Caco-2 (cell line): Measurements from ENCODE around the gene AKAP6. TPM values are rescaled to one million over a fixed set of nuclear protein-coding genes. Genes with fewer than 3 reads are reported as not detected.

Experiments
- BruUV-seq: library from RNA; stranded (reverse); fragments of 400-500 nt; replicated peaks from 2 replicates; lab custom pipeline; 2021; lab: Mats Ljungman, UMichigan
- CTCF ChIA-PET: fragments of 300-600 bp; sonication (Branson Sonifier 250); formaldehyde crosslinking; loops from one replicate; lab custom pipeline; 2022; ENCODE audit warnings: antibody characterized with exemption; lab: Charles Lee
- POLR2A ChIA-PET: fragments of 300-600 bp; sonication (Branson Sonifier 250); formaldehyde crosslinking; loops from one replicate; lab custom pipeline; 2022; ENCODE audit warnings: antibody characterized with exemption; lab: Charles Lee
- DNase-seq, 2 experiments: peaks; one replicate each; pipeline versions ENCODE4 v3.0.0 to v3.0.0-alpha.2; 2020 to 2022
- H3K27me3 ChIP-seq: replicated peaks from 2 replicates; pipeline ENCODE4 v1.6.0; 2011; ENCODE audit warnings: low read length; ENCODE audit not compliant: control insufficient read depth, insufficient read depth
- H3K36me3 ChIP-seq: 2 replicates; pipeline ENCODE4 v1.5.1; 2011; ENCODE audit warnings: low read length; ENCODE audit not compliant: control insufficient read depth, insufficient read depth
- H3K4me1 ChIP-seq: fragments of 250-450 bp; sonication (Bioruptor Pico); 2 replicates; pipeline ENCODE4 v1.5.1; 2020; ENCODE audit warnings: mild to moderate bottlenecking
- H3K4me3 ChIP-seq: 2 replicates; pipeline ENCODE4 v1.5.1; 2011; ENCODE audit warnings: low read depth, mild to moderate bottlenecking, control low read depth, low read length
- H3K9me3 ChIP-seq: fragments of 250-450 bp; sonication (Bioruptor Pico); 2 replicates; pipeline ENCODE4 v1.5.1; 2020; ENCODE audit warnings: mild to moderate bottlenecking, moderate library complexity
- H3K27ac Mint-ChIP-seq: one replicate; pipeline ENCODE4 v1.8.0; 2022; ENCODE audit warnings: mixed read lengths; ENCODE audit not compliant: unreplicated experiment
- H3K27me3 Mint-ChIP-seq: one replicate; pipeline ENCODE4 v1.8.0; 2022; ENCODE audit warnings: mixed read lengths; ENCODE audit not compliant: insufficient read depth, unreplicated experiment
- H3K36me3 Mint-ChIP-seq: one replicate; pipeline ENCODE4 v1.8.0; 2022; ENCODE audit warnings: mild to moderate bottlenecking, mixed read lengths; ENCODE audit not compliant: insufficient read depth, unreplicated experiment
- H3K4me1 Mint-ChIP-seq: one replicate; pipeline ENCODE4 v1.8.0; 2022; ENCODE audit warnings: low read depth, mixed read lengths; ENCODE audit not compliant: unreplicated experiment
- H3K4me3 Mint-ChIP-seq: one replicate; pipeline ENCODE4 v1.8.0; 2022; ENCODE audit warnings: mild to moderate bottlenecking, moderate library complexity, mixed read lengths; ENCODE audit not compliant: unreplicated experiment
- H3K9me3 Mint-ChIP-seq: one replicate; pipeline ENCODE4 v1.8.0; 2022; ENCODE audit warnings: mixed read lengths; ENCODE audit not compliant: unreplicated experiment
- intact Hi-C: fragments of 100-400 bp; cut with micrococcal nuclease; formaldehyde crosslinking; loops from one replicate; pipeline ENCODE4 v1.10.0; 2022; ENCODE audit not compliant: unreplicated experiment
- total RNA-seq: library from RNA; stranded (reverse); gene quantifications from 2 replicates; pipeline ENCODE4 v1.2.3, GENCODE V29; 2022
- TF ChIP-seq, protein P1 (sequence below), 2 experiments: fragments of 200-600 bp in 1 of 2; IDR thresholded peaks; 1 replicate in 1 of 2; 2 replicates in 1 of 2; pipeline versions ENCODE4 v1.5.1 to v1.8.0; 2011 to 2022; ENCODE audit warnings: antibody characterized with exemption in 1 of 2, control low read depth in 1 of 2, inconsistent platforms in 1 of 2, low read depth in 1 of 2, low read length in 1 of 2, mild to moderate bottlenecking in 1 of 2, moderate library complexity in 1 of 2; ENCODE audit not compliant: insufficient read depth in 1 of 2, severe bottlenecking in 1 of 2, unreplicated experiment in 1 of 2

The AKAP6 gene
- total RNA-seq, 1 experiment from 2014 or later: 3.0 TPM

DNA sequence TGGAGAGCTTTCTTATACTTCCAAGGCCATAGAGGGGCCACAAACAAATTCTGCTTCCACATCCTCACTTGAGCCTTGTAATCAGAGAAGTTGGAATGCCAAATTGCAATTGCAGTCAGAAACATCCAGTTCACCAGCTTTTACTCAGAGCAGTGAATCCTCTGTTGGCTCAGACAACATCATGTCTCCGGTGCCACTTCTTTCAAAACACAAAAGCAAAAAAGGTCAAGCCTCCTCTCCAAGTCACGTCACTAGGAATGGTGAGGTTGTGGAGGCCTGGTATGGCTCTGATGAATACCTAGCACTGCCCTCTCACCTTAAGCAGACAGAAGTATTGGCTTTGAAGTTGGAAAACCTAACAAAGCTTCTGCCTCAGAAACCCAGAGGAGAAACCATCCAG lies 217.1 kb downstream of the AKAP6 start:
- DNase-seq: no peak
- Mint-ChIP-seq H3K27me3 (no peaks in the 10 kb centered on the region), H3K4me3 (no peak overlapping the region), H3K27ac (no peak overlapping the region), H3K36me3 (no peaks in the 10 kb centered on the region), H3K4me1 (peaks cover 13% of the 10 kb centered on the region), H3K9me3 (no peaks in the 10 kb centered on the region)
- ChIA-PET POLR2A (no interaction called here), CTCF (no interaction called here)
- H3K4me1 ChIP-seq: peaks cover 40% of the 10 kb centered on the region
- intact Hi-C loops: no loop called here
- TF ChIP-seq, protein P1, sequence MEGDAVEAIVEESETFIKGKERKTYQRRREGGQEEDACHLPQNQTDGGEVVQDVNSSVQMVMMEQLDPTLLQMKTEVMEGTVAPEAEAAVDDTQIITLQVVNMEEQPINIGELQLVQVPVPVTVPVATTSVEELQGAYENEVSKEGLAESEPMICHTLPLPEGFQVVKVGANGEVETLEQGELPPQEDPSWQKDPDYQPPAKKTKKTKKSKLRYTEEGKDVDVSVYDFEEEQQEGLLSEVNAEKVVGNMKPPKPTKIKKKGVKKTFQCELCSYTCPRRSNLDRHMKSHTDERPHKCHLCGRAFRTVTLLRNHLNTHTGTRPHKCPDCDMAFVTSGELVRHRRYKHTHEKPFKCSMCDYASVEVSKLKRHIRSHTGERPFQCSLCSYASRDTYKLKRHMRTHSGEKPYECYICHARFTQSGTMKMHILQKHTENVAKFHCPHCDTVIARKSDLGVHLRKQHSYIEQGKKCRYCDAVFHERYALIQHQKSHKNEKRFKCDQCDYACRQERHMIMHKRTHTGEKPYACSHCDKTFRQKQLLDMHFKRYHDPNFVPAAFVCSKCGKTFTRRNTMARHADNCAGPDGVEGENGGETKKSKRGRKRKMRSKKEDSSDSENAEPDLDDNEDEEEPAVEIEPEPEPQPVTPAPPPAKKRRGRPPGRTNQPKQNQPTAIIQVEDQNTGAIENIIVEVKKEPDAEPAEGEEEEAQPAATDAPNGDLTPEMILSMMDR (IDR thresholded peaks at IDR 0.05; ENCODE audit: insufficient read depth in 1 of 2, low read depth in 1 of 2, low read length in 1 of 2, severe bottlenecking in 1 of 2, unreplicated experiment in 1 of 2): no peak
- BruUV-seq: no TSS peak
- H3K9me3 ChIP-seq: no peaks in the 10 kb centered on the region
- H3K36me3 ChIP-seq: no peaks in the 10 kb centered on the region
- H3K27me3 ChIP-seq: no peaks in the 10 kb centered on the region
- H3K4me3 ChIP-seq: no peak overlapping the region

GRCh38 chr14:32552766-32553165 lies 223.7 kb downstream of the AKAP6 start:
- Histone ChIP-seq H3K9me3 (no peaks in the 10 kb centered on the region), H3K36me3 (no peaks in the 10 kb centered on the region), H3K4me1 (peaks cover 7% of the 10 kb centered on the region), H3K27me3 (no peaks in the 10 kb centered on the region), H3K4me3 (no peak overlapping the region)
- no peaks in the 10 kb centered on the region for H3K36me3 Mint-ChIP-seq
- peaks cover 5% of the 10 kb centered on the region for H3K9me3 Mint-ChIP-seq
- H3K4me3 Mint-ChIP-seq: no peak overlapping the region
- no TSS peak for BruUV-seq
- TF ChIP-seq, protein P1 (IDR thresholded peaks at IDR 0.05; ENCODE audit: insufficient read depth in 1 of 2, low read depth in 1 of 2, low read length in 1 of 2, severe bottlenecking in 1 of 2, unreplicated experiment in 1 of 2): no peak
- no peak for DNase-seq
- ChIA-PET CTCF (no interaction called here), POLR2A (no interaction called here)
- no peaks in the 10 kb centered on the region for H3K27me3 Mint-ChIP-seq
- H3K4me1 Mint-ChIP-seq: no peaks in the 10 kb centered on the region
- no peak overlapping the region for H3K27ac Mint-ChIP-seq
- intact Hi-C loops: no loop called here

DNA sequence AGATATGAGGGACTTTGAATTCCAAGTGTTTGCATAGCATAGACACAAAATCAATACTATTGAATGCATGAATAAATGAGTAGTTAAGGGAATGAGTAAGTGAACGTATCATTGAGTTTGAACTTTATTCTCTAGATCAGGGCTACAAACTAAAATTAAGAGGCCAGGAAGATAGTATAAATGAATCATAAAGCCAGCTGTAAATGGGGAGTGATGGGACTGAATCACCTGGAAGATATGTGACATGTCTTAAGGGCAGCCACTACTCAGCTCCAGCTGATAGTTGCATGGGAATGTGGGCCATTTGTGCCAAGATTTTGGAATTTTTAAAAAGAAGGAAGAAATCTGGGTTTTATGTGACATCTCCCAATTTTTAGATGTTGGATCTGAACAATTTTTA lies 229.9 kb downstream of the AKAP6 start:
- no peak for DNase-seq
- H3K36me3 Mint-ChIP-seq: no peaks in the 10 kb centered on the region
- BruUV-seq: no TSS peak
- ChIA-PET CTCF (no interaction called here), POLR2A (no interaction called here)
- no peaks in the 10 kb centered on the region for H3K27me3 Mint-ChIP-seq
- H3K36me3 ChIP-seq: no peaks in the 10 kb centered on the region
- H3K4me1 ChIP-seq: peaks cover 16% of the 10 kb centered on the region
- no peak overlapping the region for H3K4me3 Mint-ChIP-seq
- H3K27ac Mint-ChIP-seq: no peak overlapping the region
- intact Hi-C loops: no loop called here
- H3K4me3 ChIP-seq: no peak overlapping the region
- H3K9me3 ChIP-seq: no peaks in the 10 kb centered on the region
- no peaks in the 10 kb centered on the region for H3K4me1 Mint-ChIP-seq
- no peaks in the 10 kb centered on the region for H3K27me3 ChIP-seq
- TF ChIP-seq, protein P1 (IDR thresholded peaks at IDR 0.05; ENCODE audit: insufficient read depth in 1 of 2, low read depth in 1 of 2, low read length in 1 of 2, severe bottlenecking in 1 of 2, unreplicated experiment in 1 of 2): no peak
- H3K9me3 Mint-ChIP-seq: peaks cover 5% of the 10 kb centered on the region
